ENCODE results near the gene CCDC87. TPM values are rescaled to one million over a fixed set of nuclear protein-coding genes. Genes with fewer than 3 reads are reported as not detected.
A peak's percentile ranks its signal among the peaks of the same experiment; 100 is the strongest.

Gene CCDC87
- total RNA-seq, 2 experiments from 2014 or later: 0.55 to 0.70 TPM

- H3K4me3 Mint-ChIP-seq: no peak overlapping the region
- H3K4me1 Mint-ChIP-seq (ENCODE audit: low read depth): no peaks in the 10 kb centered on the region
- no peaks in the 10 kb centered on the region for H3K36me3 Mint-ChIP-seq (ENCODE audit: low read depth)
- no peaks in the 10 kb centered on the region for H3K9me3 Mint-ChIP-seq (ENCODE audit: insufficient read depth)
- no peak overlapping the region for H3K27ac Mint-ChIP-seq
- ATAC-seq (no peak), DNase-seq (no peak)
- ChIA-PET POLR2A (interaction anchor here (1.0 to 1.2 kb wide), 3 partner anchors 28 to 114 kb away, joined by 3 to 4 read pairs (median 4); partner anchors contain the start of gene RBM4B), CTCF (no interaction called here)
- H3K27me3 Mint-ChIP-seq (ENCODE audit: low read depth): peaks cover 17% of the 10 kb centered on the region
Measured at GRCh38 chr11:66562907-66563583, 29.8 kb downstream of the CCDC87 start.

DNA sequence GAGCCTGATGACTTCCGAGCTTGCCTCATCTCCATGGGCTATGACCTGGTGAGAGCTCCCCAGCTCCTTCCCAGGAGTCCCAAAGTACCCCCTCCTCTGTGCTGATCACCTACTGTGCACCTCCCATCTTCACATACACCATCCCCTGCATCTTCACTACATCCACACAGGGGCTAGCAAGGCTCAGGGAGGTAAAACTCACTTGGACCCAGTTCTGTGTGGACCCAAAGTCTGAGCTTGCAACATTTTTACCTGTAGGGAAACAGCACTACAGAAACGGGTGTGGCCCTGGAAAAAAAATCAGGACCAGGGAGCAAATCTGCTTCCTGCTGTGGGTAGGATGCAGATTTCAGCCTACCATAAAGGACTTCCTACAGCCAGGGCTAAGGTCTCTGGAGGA is 30.6 kb downstream of the CCDC87 start:
- ChIA-PET POLR2A (interaction anchor here (0.8 to 1.5 kb wide), 4 partner anchors 17 to 115 kb away, joined by 3 to 4 read pairs (median 4); partner anchors contain the start of genes CCDC87, CCS and RBM4B), CTCF (no interaction called here)

DNA sequence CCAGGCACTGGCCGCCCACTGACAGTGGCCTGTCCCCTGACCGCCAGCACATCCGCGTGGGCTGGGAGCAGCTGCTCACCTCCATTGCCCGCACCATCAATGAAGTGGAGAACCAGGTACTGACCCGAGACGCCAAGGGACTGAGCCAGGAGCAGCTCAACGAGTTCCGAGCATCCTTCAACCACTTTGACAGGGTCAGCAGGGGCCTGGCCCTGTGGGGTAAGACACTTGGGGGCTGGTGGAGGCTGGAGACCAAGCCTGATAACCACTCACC is 31.0 kb downstream of the CCDC87 start:
- ChIA-PET CTCF (no interaction called here), POLR2A (interaction anchor here (0.8 to 1.5 kb wide), 3 partner anchors 17 to 116 kb away, joined by 3 to 4 read pairs (median 4); partner anchors contain the start of genes CCDC87, CCS and RBM4B)
- no peak overlapping the region for H3K27ac Mint-ChIP-seq
- no peak for ATAC-seq
- no peak for DNase-seq
- H3K27me3 Mint-ChIP-seq (ENCODE audit: low read depth): peaks cover 7% of the 10 kb centered on the region
- no peak overlapping the region for H3K4me3 Mint-ChIP-seq
- H3K36me3 Mint-ChIP-seq (ENCODE audit: low read depth): no peaks in the 10 kb centered on the region
- no peaks in the 10 kb centered on the region for H3K9me3 Mint-ChIP-seq (ENCODE audit: insufficient read depth)
- H3K4me1 Mint-ChIP-seq (ENCODE audit: low read depth): no peaks in the 10 kb centered on the region

More for the DNA sequence above, 30.6 kb downstream of the CCDC87 start:
- Mint-ChIP-seq H3K27ac (no peak overlapping the region), H3K36me3 (ENCODE audit: low read depth) (no peaks in the 10 kb centered on the region), H3K27me3 (ENCODE audit: low read depth) (peaks cover 9% of the 10 kb centered on the region), H3K4me1 (ENCODE audit: low read depth) (no peaks in the 10 kb centered on the region), H3K4me3 (no peak overlapping the region), H3K9me3 (ENCODE audit: insufficient read depth) (no peaks in the 10 kb centered on the region)
- DNase-seq (no peak), ATAC-seq (no peak)

DNA sequence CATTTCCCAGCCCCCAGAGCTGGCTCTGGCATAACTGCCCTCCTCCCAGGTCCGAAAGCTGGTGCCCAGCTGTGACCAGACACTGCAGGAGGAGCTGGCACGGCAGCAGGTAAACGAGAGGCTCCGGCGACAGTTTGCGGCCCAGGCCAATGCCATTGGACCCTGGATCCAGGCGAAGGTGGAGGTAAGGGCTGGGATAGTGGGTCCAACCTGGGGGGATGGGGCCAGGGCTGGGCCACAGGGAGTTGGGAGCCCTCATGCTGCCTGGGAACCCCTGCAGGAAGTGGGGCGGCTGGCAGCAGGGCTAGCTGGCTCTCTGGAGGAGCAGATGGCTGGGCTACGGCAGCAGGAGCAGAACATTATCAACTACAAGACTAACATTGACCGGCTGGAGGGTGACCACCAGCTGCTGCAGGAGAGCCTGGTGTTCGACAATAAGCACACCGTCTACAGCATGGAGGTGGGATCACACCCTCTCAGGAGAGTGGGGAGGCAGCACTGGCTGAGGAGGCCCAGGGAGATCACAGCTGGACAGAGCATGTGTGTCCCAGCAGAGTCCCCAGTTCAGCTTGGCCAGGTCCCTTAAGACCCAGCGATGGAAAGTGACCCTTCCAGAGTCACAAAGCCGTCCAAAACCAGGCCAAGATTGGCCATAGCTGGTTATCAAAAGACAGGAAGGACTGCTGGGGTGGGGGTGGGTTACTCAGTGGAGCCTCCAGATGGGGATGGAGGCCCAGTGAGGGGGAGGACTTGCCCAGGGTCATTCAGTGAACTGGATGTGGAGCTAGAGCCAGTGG is 31.5 kb downstream of the CCDC87 start:
- no peak overlapping the region for H3K27ac Mint-ChIP-seq
- DNase-seq (no peak), ATAC-seq (no peak)
- POLR2A ChIA-PET: interaction anchor here (0.8 to 1.5 kb wide), 3 partner anchors 16 to 116 kb away, joined by 3 to 4 read pairs (median 4); partner anchors contain the start of genes CCDC87, CCS and RBM4B
- H3K27me3 Mint-ChIP-seq (ENCODE audit: low read depth): peaks cover 7% of the 10 kb centered on the region
- H3K4me3 Mint-ChIP-seq: no peak overlapping the region
- H3K36me3 Mint-ChIP-seq (ENCODE audit: low read depth): no peaks in the 10 kb centered on the region
- no peaks in the 10 kb centered on the region for H3K4me1 Mint-ChIP-seq (ENCODE audit: low read depth)
- H3K9me3 Mint-ChIP-seq (ENCODE audit: insufficient read depth): no peaks in the 10 kb centered on the region
- CTCF ChIA-PET: interaction anchor here (0.6 to 0.8 kb wide), 2 partner anchors 116 to 126 kb away, joined by 3 read pairs; partner anchors contain the start of gene RBM4B

- no peaks in the 10 kb centered on the region for H3K4me1 Mint-ChIP-seq (ENCODE audit: low read depth)
- POLR2A ChIA-PET: no interaction called here
- H3K36me3 Mint-ChIP-seq (ENCODE audit: low read depth): no peaks in the 10 kb centered on the region
- no peak overlapping the region for H3K4me3 Mint-ChIP-seq
- DNase-seq (no peak), ATAC-seq (no peak)
- H3K9me3 Mint-ChIP-seq (ENCODE audit: insufficient read depth): no peaks in the 10 kb centered on the region
- H3K27ac Mint-ChIP-seq: no peak overlapping the region
- CTCF ChIA-PET: interaction anchor here (0.6 kb wide), 1 partner anchor 197 kb away, joined by 3 read pairs; no protein-coding TSS in a partner anchor
- H3K27me3 Mint-ChIP-seq (ENCODE audit: low read depth): peaks cover 3% of the 10 kb centered on the region
Measured at GRCh38 chr11:66559866-66560676, 32.8 kb downstream of the CCDC87 start.

DNA sequence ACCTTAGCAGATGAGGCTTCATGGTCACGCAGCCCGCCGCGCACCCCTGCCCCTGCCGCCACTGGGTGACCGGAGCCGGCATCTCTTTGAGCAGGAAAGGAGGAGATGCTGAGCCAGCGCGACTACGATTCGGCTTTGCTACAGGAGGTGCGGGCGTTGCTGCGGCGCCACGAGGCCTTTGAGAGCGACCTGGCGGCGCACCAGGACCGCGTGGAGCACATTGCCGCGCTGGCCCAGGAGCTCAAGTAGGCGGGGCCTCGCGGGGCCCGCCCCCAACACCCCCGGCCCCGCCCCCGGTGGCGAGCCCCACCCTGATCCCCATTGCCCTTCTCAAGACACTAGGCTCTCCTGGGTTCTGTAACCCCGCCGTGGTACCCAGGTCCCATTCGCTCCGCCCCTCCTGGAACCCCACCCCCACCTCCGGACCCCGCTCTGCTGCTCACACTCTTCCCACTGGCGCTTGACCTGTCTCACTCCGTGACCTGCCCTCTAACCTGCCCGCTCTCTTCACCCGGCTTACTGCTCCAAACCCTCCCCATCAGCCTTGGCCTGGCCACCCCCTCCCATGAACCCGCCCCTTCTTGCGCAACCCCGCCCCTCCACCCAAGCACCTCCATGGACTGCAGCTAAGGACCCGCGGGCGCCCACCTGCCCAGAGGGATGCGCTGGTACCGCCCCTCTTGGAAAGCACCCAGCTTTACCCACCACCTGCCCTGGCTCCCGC is 33.6 kb downstream of the CCDC87 start:
- ChIA-PET POLR2A (no interaction called here), CTCF (interaction anchor here (0.9 kb wide), 1 partner anchor 119 kb away, joined by 3 read pairs; no protein-coding TSS in a partner anchor)
- ATAC-seq (peak; percentile 61), DNase-seq (peak; percentile 35)
- Mint-ChIP-seq H3K9me3 (ENCODE audit: insufficient read depth) (no peaks in the 10 kb centered on the region), H3K27me3 (ENCODE audit: low read depth) (peaks cover 3% of the 10 kb centered on the region), H3K27ac (no peak overlapping the region), H3K4me1 (ENCODE audit: low read depth) (no peaks in the 10 kb centered on the region), H3K36me3 (ENCODE audit: low read depth) (no peaks in the 10 kb centered on the region), H3K4me3 (no peak overlapping the region)

DNA sequence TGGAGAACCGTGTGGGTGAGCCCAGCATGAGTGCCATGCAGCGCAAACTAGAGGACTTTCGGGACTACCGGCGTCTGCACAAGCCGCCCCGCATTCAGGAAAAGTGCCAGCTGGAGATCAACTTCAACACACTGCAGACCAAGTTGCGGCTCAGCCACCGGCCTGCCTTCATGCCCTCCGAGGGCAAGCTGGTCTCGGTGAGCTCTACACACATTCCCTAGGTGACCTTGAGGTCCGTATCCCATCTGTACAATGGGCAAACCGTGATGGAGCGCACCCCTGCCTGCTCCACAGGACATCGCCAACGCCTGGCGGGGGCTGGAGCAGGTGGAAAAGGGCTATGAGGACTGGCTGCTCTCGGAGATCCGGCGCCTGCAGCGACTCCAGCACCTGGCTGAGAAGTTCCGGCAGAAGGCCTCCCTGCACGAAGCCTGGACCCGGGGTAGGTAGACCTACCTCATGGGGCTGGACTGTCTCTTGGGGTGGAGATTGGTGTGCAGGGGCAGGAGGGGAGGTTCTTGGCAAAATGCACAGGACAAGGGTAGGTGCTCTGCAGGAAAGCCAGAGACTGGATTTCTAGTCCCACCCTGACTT is 35.0 kb downstream of the CCDC87 start:
- Mint-ChIP-seq H3K4me3 (no peak overlapping the region), H3K4me1 (ENCODE audit: low read depth) (no peaks in the 10 kb centered on the region), H3K9me3 (ENCODE audit: insufficient read depth) (no peaks in the 10 kb centered on the region), H3K27ac (no peak overlapping the region), H3K36me3 (ENCODE audit: low read depth) (no peaks in the 10 kb centered on the region), H3K27me3 (ENCODE audit: low read depth) (peaks cover 3% of the 10 kb centered on the region)
- ATAC-seq (no peak), DNase-seq (no peak)
- POLR2A ChIA-PET: no interaction called here
- CTCF ChIA-PET: no interaction called here

GRCh38 chr11:66556086-66556485 is 36.8 kb downstream of the CCDC87 start:
- CTCF ChIA-PET: no interaction called here
- no peak overlapping the region for H3K4me3 Mint-ChIP-seq
- H3K36me3 Mint-ChIP-seq (ENCODE audit: low read depth): no peaks in the 10 kb centered on the region
- peaks cover 3% of the 10 kb centered on the region for H3K27me3 Mint-ChIP-seq (ENCODE audit: low read depth)
- no peaks in the 10 kb centered on the region for H3K4me1 Mint-ChIP-seq (ENCODE audit: low read depth)
- H3K9me3 Mint-ChIP-seq (ENCODE audit: insufficient read depth): no peaks in the 10 kb centered on the region
- POLR2A ChIA-PET: no interaction called here
- DNase-seq: no peak
- H3K27ac Mint-ChIP-seq: no peak overlapping the region
- no peak for ATAC-seq

DNA sequence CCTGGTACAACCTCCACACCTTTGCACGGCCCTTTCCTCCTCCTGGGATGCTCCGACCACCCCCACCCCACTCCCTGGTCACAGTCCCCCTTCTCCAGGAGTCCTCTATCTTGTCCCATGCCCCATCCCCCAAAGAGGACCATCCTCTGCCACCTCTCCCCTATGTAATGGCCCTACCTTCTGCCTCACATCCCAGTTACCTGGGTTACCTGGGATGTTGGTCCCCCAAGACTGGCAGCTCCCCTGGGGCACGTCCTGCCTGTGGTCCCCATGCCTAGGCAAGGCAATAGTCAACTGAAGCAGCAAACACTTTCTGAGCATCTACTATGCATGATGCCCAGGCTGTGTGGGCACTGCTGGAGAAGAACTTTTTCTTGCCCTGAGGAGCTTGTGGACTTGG is 37.4 kb downstream of the CCDC87 start:
- Mint-ChIP-seq H3K4me3 (no peak overlapping the region), H3K4me1 (ENCODE audit: low read depth) (no peaks in the 10 kb centered on the region), H3K36me3 (ENCODE audit: low read depth) (no peaks in the 10 kb centered on the region), H3K27ac (peak overlapping the region; percentile 52), H3K27me3 (ENCODE audit: low read depth) (peaks cover 5% of the 10 kb centered on the region), H3K9me3 (ENCODE audit: insufficient read depth) (no peaks in the 10 kb centered on the region)
- ATAC-seq (no peak), DNase-seq (no peak)
- ChIA-PET CTCF (interaction anchor here (0.8 kb wide), 1 partner anchor 167 kb away, joined by 3 read pairs; no protein-coding TSS in a partner anchor), POLR2A (interaction anchor here (0.6 to 0.9 kb wide), 2 partner anchors 10 to 123 kb away, joined by 3 read pairs; no protein-coding TSS in a partner anchor)

DNA sequence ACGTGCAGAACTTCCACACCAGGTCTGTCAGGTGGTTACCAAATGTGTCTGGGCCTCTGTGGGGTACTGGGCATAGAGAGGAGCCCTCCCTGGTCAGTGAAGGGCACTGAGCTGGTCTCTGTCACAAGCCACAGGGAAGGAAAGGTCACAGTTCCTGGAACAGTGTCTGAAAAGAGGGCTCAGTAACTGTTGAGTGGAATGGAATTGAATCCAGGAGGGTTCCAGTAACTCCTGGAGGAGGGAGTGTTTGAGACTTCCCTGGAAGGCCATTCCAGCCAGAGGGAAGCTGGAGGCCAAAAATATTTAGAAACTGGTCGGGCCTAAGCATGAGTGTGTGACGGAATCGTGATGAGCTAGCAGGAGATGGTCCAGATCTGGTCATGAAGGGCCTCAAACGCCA is 38.3 kb downstream of the CCDC87 start:
- DNase-seq (no peak), ATAC-seq (no peak)
- no peak overlapping the region for H3K4me3 Mint-ChIP-seq
- POLR2A ChIA-PET: interaction anchor here (0.9 kb wide), 2 partner anchors 63 to 124 kb away, joined by 3 read pairs; no protein-coding TSS in a partner anchor
- H3K27me3 Mint-ChIP-seq (ENCODE audit: low read depth): peaks cover 12% of the 10 kb centered on the region
- no peaks in the 10 kb centered on the region for H3K4me1 Mint-ChIP-seq (ENCODE audit: low read depth)
- CTCF ChIA-PET: no interaction called here
- H3K27ac Mint-ChIP-seq: no peak overlapping the region
- no peaks in the 10 kb centered on the region for H3K36me3 Mint-ChIP-seq (ENCODE audit: low read depth)
- H3K9me3 Mint-ChIP-seq (ENCODE audit: insufficient read depth): no peaks in the 10 kb centered on the region

DNA sequence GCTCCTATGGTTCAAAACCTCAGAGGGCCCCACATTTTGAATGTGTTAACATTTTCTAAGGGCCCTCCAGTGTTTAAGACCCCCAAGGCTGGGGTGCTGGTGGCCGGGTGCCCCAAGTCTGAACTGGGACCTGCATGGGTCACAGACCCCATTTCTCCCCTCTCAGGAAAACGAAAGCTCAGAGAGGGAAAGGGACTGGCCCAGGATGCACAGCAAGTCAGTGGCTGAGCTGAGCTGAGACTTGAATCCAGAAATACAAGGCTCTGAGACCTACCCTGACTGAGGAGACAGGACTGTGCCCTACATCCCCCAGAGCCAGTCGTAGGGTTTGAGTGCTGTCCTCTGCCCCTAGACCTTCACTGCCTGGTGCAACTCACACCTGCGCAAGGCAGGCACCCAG is 42.0 kb downstream of the CCDC87 start:
- DNase-seq: no peak

More for the DNA sequence above, 42.0 kb downstream of the CCDC87 start:
- POLR2A ChIA-PET: no interaction called here
- H3K4me1 Mint-ChIP-seq (ENCODE audit: low read depth): peaks cover 7% of the 10 kb centered on the region
- no peaks in the 10 kb centered on the region for H3K9me3 Mint-ChIP-seq (ENCODE audit: insufficient read depth)
- no peaks in the 10 kb centered on the region for H3K36me3 Mint-ChIP-seq (ENCODE audit: low read depth)
- no peak overlapping the region for H3K4me3 Mint-ChIP-seq
- H3K27ac Mint-ChIP-seq: no peak overlapping the region
- ATAC-seq: no peak
- CTCF ChIA-PET: no interaction called here
- H3K27me3 Mint-ChIP-seq (ENCODE audit: low read depth): peaks cover 19% of the 10 kb centered on the region

Data from activated CD8-positive, alpha-beta T cell treated with anti-CD3 and anti-CD28 coated beads, Interleukin-2, amount 10 ng/mL, durations not matched to agents 7 days and 5 days (primary cell).